Panc1 (cell line): ENCODE measurements around the gene VPS26A. TPM values are rescaled to one million over a fixed set of nuclear protein-coding genes. Genes with fewer than 3 reads are reported as not detected.

Experiments
- ATAC-seq: fragments of 200-7000 bp; cut with Tn5 transposase; 2 replicates; pipeline ENCODE4 v1.9.1; 2020; ENCODE audit warnings: mild to moderate bottlenecking, moderate library complexity
- BruUV-seq: library from RNA; stranded (reverse); fragments of 400-500 nt; replicated peaks from 2 replicates; lab custom pipeline; 2021; lab: Mats Ljungman, UMichigan
- CTCF ChIA-PET: fragments of 300-600 bp; sonication (Branson Sonifier 250); formaldehyde crosslinking; loops from one replicate; lab custom pipeline; 2022; ENCODE audit warnings: antibody characterized with exemption; lab: Charles Lee
- POLR2A ChIA-PET: fragments of 300-600 bp; sonication (Branson Sonifier 250); formaldehyde crosslinking; loops from one replicate; lab custom pipeline; 2022; ENCODE audit warnings: antibody characterized with exemption; lab: Charles Lee
- DNase-seq: peaks from one replicate; pipeline ENCODE4 v3.0.0-alpha.2; 2010; ENCODE audit warnings: low read depth, low spot score
- H3K27ac ChIP-seq: 2 replicates; pipeline ENCODE4 v1.5.1; 2011; ENCODE audit warnings: mild to moderate bottlenecking, low read length, inconsistent platforms
- H3K27me3 ChIP-seq: fragments of 200-500 bp; sonication (Bioruptor generic); 2 replicates; pipeline ENCODE4 v1.6.0; 2014; ENCODE audit warnings: low read length, inconsistent platforms; ENCODE audit not compliant: control insufficient read depth, insufficient read depth
- H3K36me3 ChIP-seq: fragments of 200-500 bp; sonication (Bioruptor generic); 2 replicates; pipeline ENCODE4 v1.5.1; 2014; ENCODE audit warnings: inconsistent platforms, mild to moderate bottlenecking, low read length, moderate library complexity; ENCODE audit not compliant: control insufficient read depth, insufficient read depth
- H3K4me1 ChIP-seq: 2 replicates; pipeline ENCODE4 v1.5.1; 2011; ENCODE audit warnings: inconsistent platforms, mild to moderate bottlenecking, low read length, moderate library complexity; ENCODE audit not compliant: control insufficient read depth, insufficient read depth
- H3K4me3 ChIP-seq, 2 experiments: 2 replicates each; pipeline ENCODE4 v1.5.1; 2011 to 2012; ENCODE audit warnings: low read depth in 2 of 2, low read length in 2 of 2, mild to moderate bottlenecking in 2 of 2, inconsistent platforms in 1 of 2, moderate library complexity in 1 of 2
- H3K9me3 ChIP-seq: fragments of 200-500 bp; sonication (Bioruptor generic); 2 replicates; pipeline ENCODE4 v1.5.1; 2014; ENCODE audit warnings: low read depth, mild to moderate bottlenecking, inconsistent platforms, low read length, moderate library complexity; ENCODE audit not compliant: control insufficient read depth, insufficient read depth
- POLR2AphosphoS5 ChIP-seq: IDR thresholded peaks from 2 replicates; pipeline ENCODE4 v1.6.1; 2012; ENCODE audit warnings: mild to moderate bottlenecking, low read depth, low read length, moderate library complexity
- SIN3A ChIP-seq: IDR thresholded peaks from 2 replicates; pipeline ENCODE4 v1.6.1; 2012; ENCODE audit warnings: low read depth, mild to moderate bottlenecking, low read length, moderate library complexity, borderline replicate concordance; ENCODE audit not compliant: insufficient read depth
- TCF7L2 ChIP-seq: IDR thresholded peaks from 2 replicates; pipeline ENCODE4 v1.6.1; 2011; ENCODE audit warnings: mild to moderate bottlenecking, low read depth, low read length, inconsistent platforms
- in situ Hi-C: cut with HindIII; loops from 2 replicates; pipeline ENCODE4 v1.10.0; 2016; ENCODE audit warnings: low sequenced_read_pairs, low pct_unique_long_range_greater_than_20kb
- intact Hi-C: fragments of 100-400 bp; cut with micrococcal nuclease; formaldehyde crosslinking; loops from one replicate; pipeline ENCODE4 v1.10.0; 2022; ENCODE audit not compliant: unreplicated experiment
- total RNA-seq: library from RNA; stranded (reverse); gene quantifications from one replicate; pipeline ENCODE4 v1.2.1, GENCODE V29; 2021; ENCODE audit not compliant: unreplicated experiment
- TF ChIP-seq, protein P1 (sequence below): fragments of 450-650 bp; IDR thresholded peaks from 2 replicates; pipeline ENCODE4 v1.5.1; 2017; ENCODE audit warnings: mild to moderate bottlenecking
- TF ChIP-seq, protein P2 (sequence below), 2 experiments: IDR thresholded peaks; 2 replicates each; pipeline ENCODE4 v1.6.1; 2011 to 2012; ENCODE audit warnings: low read depth in 2 of 2, control low read depth in 1 of 2, low read length in 1 of 2, mild to moderate bottlenecking in 1 of 2, moderate library complexity in 1 of 2; ENCODE audit not compliant: insufficient read depth in 1 of 2

The VPS26A gene
- total RNA-seq, 1 experiment from 2014 or later, result 88.9 TPM

DNA sequence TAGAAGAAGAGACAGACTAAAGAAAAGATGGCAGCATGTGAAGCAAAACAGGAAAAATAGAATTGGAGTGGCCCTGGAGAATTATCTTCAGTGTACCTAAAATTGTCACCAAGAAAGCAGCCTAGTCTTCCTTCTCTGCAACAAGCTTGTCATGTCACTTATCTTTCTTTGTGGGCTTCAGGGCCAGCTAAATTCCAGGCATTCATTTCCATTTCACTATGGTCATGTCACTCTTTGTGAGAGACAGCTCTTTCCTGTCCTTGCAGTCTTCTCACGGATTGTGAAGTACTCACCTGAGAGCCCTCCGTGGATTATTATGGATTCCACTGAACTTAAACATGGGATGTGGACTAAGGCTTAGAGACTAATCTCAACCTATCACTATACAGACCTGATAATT lies 87.1 kb downstream of the VPS26A start:
- CTCF ChIA-PET, result no interaction called here
- H3K4me1 ChIP-seq, result peaks cover 4% of the 10 kb centered on the region; the same call in 1 of the 2 replicates
- H3K27me3 ChIP-seq, result no peaks in the 10 kb centered on the region
- H3K9me3 ChIP-seq, result no peaks in the 10 kb centered on the region
- H3K4me3 ChIP-seq, result no peak overlapping the region
- in situ Hi-C loops (no loop called here), intact Hi-C loops (no loop called here)
- POLR2A ChIA-PET, result no interaction called here
- TF ChIP-seq POLR2AphosphoS5 (no peak), SIN3A (no peak), TCF7L2 (no peak)
- TF ChIP-seq, protein P1, sequence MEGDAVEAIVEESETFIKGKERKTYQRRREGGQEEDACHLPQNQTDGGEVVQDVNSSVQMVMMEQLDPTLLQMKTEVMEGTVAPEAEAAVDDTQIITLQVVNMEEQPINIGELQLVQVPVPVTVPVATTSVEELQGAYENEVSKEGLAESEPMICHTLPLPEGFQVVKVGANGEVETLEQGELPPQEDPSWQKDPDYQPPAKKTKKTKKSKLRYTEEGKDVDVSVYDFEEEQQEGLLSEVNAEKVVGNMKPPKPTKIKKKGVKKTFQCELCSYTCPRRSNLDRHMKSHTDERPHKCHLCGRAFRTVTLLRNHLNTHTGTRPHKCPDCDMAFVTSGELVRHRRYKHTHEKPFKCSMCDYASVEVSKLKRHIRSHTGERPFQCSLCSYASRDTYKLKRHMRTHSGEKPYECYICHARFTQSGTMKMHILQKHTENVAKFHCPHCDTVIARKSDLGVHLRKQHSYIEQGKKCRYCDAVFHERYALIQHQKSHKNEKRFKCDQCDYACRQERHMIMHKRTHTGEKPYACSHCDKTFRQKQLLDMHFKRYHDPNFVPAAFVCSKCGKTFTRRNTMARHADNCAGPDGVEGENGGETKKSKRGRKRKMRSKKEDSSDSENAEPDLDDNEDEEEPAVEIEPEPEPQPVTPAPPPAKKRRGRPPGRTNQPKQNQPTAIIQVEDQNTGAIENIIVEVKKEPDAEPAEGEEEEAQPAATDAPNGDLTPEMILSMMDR, result no peak
- TF ChIP-seq, protein P2, sequence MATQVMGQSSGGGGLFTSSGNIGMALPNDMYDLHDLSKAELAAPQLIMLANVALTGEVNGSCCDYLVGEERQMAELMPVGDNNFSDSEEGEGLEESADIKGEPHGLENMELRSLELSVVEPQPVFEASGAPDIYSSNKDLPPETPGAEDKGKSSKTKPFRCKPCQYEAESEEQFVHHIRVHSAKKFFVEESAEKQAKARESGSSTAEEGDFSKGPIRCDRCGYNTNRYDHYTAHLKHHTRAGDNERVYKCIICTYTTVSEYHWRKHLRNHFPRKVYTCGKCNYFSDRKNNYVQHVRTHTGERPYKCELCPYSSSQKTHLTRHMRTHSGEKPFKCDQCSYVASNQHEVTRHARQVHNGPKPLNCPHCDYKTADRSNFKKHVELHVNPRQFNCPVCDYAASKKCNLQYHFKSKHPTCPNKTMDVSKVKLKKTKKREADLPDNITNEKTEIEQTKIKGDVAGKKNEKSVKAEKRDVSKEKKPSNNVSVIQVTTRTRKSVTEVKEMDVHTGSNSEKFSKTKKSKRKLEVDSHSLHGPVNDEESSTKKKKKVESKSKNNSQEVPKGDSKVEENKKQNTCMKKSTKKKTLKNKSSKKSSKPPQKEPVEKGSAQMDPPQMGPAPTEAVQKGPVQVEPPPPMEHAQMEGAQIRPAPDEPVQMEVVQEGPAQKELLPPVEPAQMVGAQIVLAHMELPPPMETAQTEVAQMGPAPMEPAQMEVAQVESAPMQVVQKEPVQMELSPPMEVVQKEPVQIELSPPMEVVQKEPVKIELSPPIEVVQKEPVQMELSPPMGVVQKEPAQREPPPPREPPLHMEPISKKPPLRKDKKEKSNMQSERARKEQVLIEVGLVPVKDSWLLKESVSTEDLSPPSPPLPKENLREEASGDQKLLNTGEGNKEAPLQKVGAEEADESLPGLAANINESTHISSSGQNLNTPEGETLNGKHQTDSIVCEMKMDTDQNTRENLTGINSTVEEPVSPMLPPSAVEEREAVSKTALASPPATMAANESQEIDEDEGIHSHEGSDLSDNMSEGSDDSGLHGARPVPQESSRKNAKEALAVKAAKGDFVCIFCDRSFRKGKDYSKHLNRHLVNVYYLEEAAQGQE (IDR thresholded peaks at IDR 0.05; ENCODE audit: insufficient read depth in 1 of 2, low read depth in 2 of 2, low read length in 1 of 2), result no peak
- ATAC-seq, result no peak
- H3K36me3 ChIP-seq, result peaks cover 12% of the 10 kb centered on the region
- no TSS peak for BruUV-seq
- no peak overlapping the region for H3K27ac ChIP-seq
- DNase-seq, result no peak

DNA sequence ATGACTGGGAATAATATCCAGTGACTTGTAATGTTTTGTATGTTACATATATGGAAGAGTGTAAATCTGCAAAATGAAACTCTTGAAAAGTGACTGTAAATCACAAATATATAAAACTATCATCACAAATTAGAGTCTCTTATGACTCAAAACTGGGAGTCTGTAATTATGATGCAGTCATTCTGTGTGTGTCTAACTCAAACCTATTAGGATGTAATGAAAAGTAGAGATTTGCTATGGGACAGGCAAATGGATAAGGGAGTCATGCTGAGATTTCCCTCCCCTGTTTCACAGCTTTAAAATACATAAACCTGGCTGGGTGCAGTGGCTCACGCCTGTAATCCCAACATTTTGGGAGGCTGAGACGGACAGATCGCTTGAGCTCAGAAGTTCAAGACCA lies 87.5 kb downstream of the VPS26A start:
- H3K9me3 ChIP-seq, result no peaks in the 10 kb centered on the region
- no peaks in the 10 kb centered on the region for H3K27me3 ChIP-seq
- peaks cover 8% of the 10 kb centered on the region; the same call in 1 of the 2 replicates for H3K4me1 ChIP-seq
- no peak overlapping the region for H3K27ac ChIP-seq
- POLR2A ChIA-PET, result no interaction called here
- no peak for TF ChIP-seq SIN3A
- TF ChIP-seq TCF7L2, result no peak
- H3K36me3 ChIP-seq, result peaks cover 9% of the 10 kb centered on the region
- intact Hi-C loops (no loop called here), in situ Hi-C loops (no loop called here)
- H3K4me3 ChIP-seq, result no peak overlapping the region
- BruUV-seq, result no TSS peak
- no peak for ATAC-seq
- DNase-seq, result no peak
- CTCF ChIA-PET, result interaction anchor here (0.6 to 1.0 kb wide), 2 partner anchors 8 to 25 kb away, joined by 4 to 5 read pairs; no protein-coding TSS in a partner anchor

DNA sequence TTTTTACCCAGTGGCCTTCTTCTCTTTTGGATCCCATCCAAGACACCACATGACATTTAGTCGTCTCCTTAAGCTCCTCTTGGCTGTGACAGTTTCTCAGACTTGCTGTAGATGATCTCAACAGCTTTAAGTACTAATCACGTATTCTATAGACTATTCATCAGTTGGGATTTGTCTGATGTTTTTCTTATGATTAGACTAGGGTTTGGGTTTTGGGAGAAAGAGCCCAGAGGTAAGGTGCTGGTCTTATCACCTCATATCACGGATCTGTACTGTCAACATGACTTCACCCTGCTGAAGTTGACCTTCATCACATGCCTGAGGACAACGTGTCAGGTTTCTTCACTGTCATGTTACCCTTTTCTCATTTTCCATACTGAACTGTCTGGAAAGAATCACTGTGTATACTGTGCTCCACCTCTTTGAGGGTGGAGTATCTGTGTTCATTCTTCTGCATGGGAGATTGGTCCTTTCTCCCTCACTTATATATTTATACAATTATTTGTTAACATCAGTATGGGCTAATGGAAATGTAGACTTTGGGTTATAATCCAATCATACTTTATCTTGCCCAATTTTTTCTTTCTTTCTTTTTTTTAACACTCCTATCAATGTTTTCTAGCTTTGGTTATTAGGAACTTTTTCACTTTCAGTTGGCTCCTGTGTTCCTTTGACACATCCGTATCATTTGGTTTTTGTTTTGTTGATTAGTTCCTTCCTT lies 89.8 kb downstream of the VPS26A start:
- no peak overlapping the region for H3K27ac ChIP-seq
- ATAC-seq (no peak), DNase-seq (no peak)
- intact Hi-C loops (no loop called here), in situ Hi-C loops (no loop called here)
- CTCF ChIA-PET, result no interaction called here
- H3K4me1 ChIP-seq, result peaks cover 8% of the 10 kb centered on the region; the same call in 1 of the 2 replicates
- BruUV-seq, result no TSS peak
- H3K9me3 ChIP-seq, result no peaks in the 10 kb centered on the region
- no peaks in the 10 kb centered on the region for H3K27me3 ChIP-seq
- no peak overlapping the region for H3K4me3 ChIP-seq
- POLR2A ChIA-PET, result no interaction called here
- H3K36me3 ChIP-seq, result no peaks in the 10 kb centered on the region
- TF ChIP-seq, protein P1, result no peak
- TF ChIP-seq SIN3A (no peak), POLR2AphosphoS5 (no peak), TCF7L2 (no peak)
- TF ChIP-seq, protein P2 (IDR thresholded peaks at IDR 0.05; ENCODE audit: insufficient read depth in 1 of 2, low read depth in 2 of 2, low read length in 1 of 2), result no peak
